Effector memory CD4-positive, alpha-beta T cell (primary cell): ENCODE measurements around the gene XYLT2.

Source experiments
- DNase-seq, 3 donors: peaks; one replicate each; pipeline ENCODE4 v3.0.0-alpha.2; 2020
- H3K27ac ChIP-seq: 2 replicates; pipeline ENCODE4 v1.7.0; 2013; ENCODE audit warnings: mild to moderate bottlenecking, low read length, moderate library complexity; ENCODE audit not compliant: insufficient read depth, poor library complexity, severe bottlenecking
- H3K27me3 ChIP-seq: replicated peaks from 2 replicates; pipeline ENCODE4 v1.7.0; 2013; ENCODE audit warnings: mild to moderate bottlenecking, low read length; ENCODE audit not compliant: insufficient read depth, control insufficient read depth, poor library complexity, severe bottlenecking
- H3K36me3 ChIP-seq: 2 replicates; pipeline ENCODE4 v1.7.0; 2013; ENCODE audit warnings: mild to moderate bottlenecking, low read length, moderate library complexity; ENCODE audit not compliant: control insufficient read depth, insufficient read depth
- H3K4me1 ChIP-seq: 2 replicates; pipeline ENCODE4 v1.7.0; 2013; ENCODE audit warnings: low read length, mild to moderate bottlenecking; ENCODE audit not compliant: control insufficient read depth, insufficient read depth, poor library complexity, severe bottlenecking
- H3K4me3 ChIP-seq: 2 replicates; pipeline ENCODE4 v1.7.0; 2013; ENCODE audit warnings: low read length, low read depth, mild to moderate bottlenecking; ENCODE audit not compliant: insufficient read depth, poor library complexity, severe bottlenecking
- H3K9me3 ChIP-seq: 2 replicates; pipeline ENCODE4 v1.7.0; 2013; ENCODE audit warnings: mild to moderate bottlenecking, low read length, moderate library complexity; ENCODE audit not compliant: control insufficient read depth

XYLT2 gene

GRCh38 chr17:50372758-50373556 is 27.0 kb downstream of the XYLT2 start, which contains the start of the genes EME1 and MRPL27:
Gene EME1, plus strand, starts transcription at chr17:50373229. Its CDS starts 1,980 bp downstream, at chr17:50375209.
Gene MRPL27, minus strand, starts transcription at chr17:50373184. Its CDS starts 14 bp downstream, at chr17:50373170.
- Histone ChIP-seq H3K4me3 (peak within 1 kb of the TSS; percentile 92), H3K27ac (peak within 1 kb of the TSS; percentile 97), H3K4me1 (peaks cover 16% of the 10 kb centered on the region), H3K9me3 (no peaks in the 10 kb centered on the region), H3K36me3 (peaks cover 21% of the 10 kb centered on the region), H3K27me3 (no peaks in the 10 kb centered on the region)
- DNase-seq, result peak; percentile 54 to 81 (median 79)

GRCh38 chr17:50373705-50374104 is 27.8 kb downstream of the XYLT2 start:
- Histone ChIP-seq H3K9me3 (no peaks in the 10 kb centered on the region), H3K27me3 (no peaks in the 10 kb centered on the region), H3K4me1 (peaks cover 16% of the 10 kb centered on the region), H3K36me3 (peaks cover 15% of the 10 kb centered on the region), H3K4me3 (no peak overlapping the region), H3K27ac (no peak overlapping the region)
- no peak for DNase-seq

GRCh38 chr17:50375858-50376538 is 30.1 kb downstream of the XYLT2 start:
- H3K9me3 ChIP-seq, result no peaks in the 10 kb centered on the region
- DNase-seq, result no peak
- no peak overlapping the region for H3K27ac ChIP-seq
- no peaks in the 10 kb centered on the region for H3K27me3 ChIP-seq
- peaks cover 16% of the 10 kb centered on the region for H3K4me1 ChIP-seq
- no peaks in the 10 kb centered on the region for H3K36me3 ChIP-seq
- H3K4me3 ChIP-seq, result no peak overlapping the region

GRCh38 chr17:50379351-50380132 is 33.6 kb downstream of the XYLT2 start:
- DNase-seq, result no peak
- Histone ChIP-seq H3K36me3 (peaks cover 33% of the 10 kb centered on the region), H3K4me3 (no peak overlapping the region), H3K27me3 (no peaks in the 10 kb centered on the region), H3K9me3 (no peaks in the 10 kb centered on the region), H3K4me1 (no peaks in the 10 kb centered on the region), H3K27ac (no peak overlapping the region)

- no peaks in the 10 kb centered on the region for H3K4me1 ChIP-seq
- H3K9me3 ChIP-seq, result no peaks in the 10 kb centered on the region
- no peaks in the 10 kb centered on the region for H3K27me3 ChIP-seq
- no peak overlapping the region for H3K27ac ChIP-seq
- no peak overlapping the region for H3K4me3 ChIP-seq
- no peak for DNase-seq
- peaks cover 43% of the 10 kb centered on the region for H3K36me3 ChIP-seq
Observed at GRCh38 chr17:50380369-50381259, 34.7 kb downstream of the XYLT2 start.

GRCh38 chr17:50381260-50381815 is 35.4 kb downstream of the XYLT2 start:
- no peak for DNase-seq
- H3K9me3 ChIP-seq, result no peaks in the 10 kb centered on the region
- H3K4me3 ChIP-seq, result no peak overlapping the region
- H3K27ac ChIP-seq, result no peak overlapping the region
- no peaks in the 10 kb centered on the region for H3K4me1 ChIP-seq
- H3K27me3 ChIP-seq, result no peaks in the 10 kb centered on the region
- peaks cover 50% of the 10 kb centered on the region for H3K36me3 ChIP-seq

GRCh38 chr17:50381920-50382319 is 36.0 kb downstream of the XYLT2 start:
- Histone ChIP-seq H3K4me1 (no peaks in the 10 kb centered on the region), H3K4me3 (no peak overlapping the region), H3K27me3 (no peaks in the 10 kb centered on the region), H3K9me3 (no peaks in the 10 kb centered on the region), H3K36me3 (peaks cover 55% of the 10 kb centered on the region), H3K27ac (no peak overlapping the region)
- no peak for DNase-seq

GRCh38 chr17:50382931-50383330 is 37.0 kb downstream of the XYLT2 start:
- no peak overlapping the region for H3K4me3 ChIP-seq
- H3K9me3 ChIP-seq, result no peaks in the 10 kb centered on the region
- no peak for DNase-seq
- H3K36me3 ChIP-seq, result peaks cover 65% of the 10 kb centered on the region
- no peaks in the 10 kb centered on the region for H3K27me3 ChIP-seq
- no peaks in the 10 kb centered on the region for H3K4me1 ChIP-seq
- H3K27ac ChIP-seq, result no peak overlapping the region

- Histone ChIP-seq H3K4me1 (no peaks in the 10 kb centered on the region), H3K27ac (no peak overlapping the region)
Observed at GRCh38 chr17:50386510-50386909, 40.6 kb downstream of the XYLT2 start.

More at GRCh38 chr17:50386510-50386909, 40.6 kb downstream of the XYLT2 start:
- Histone ChIP-seq H3K27me3 (no peaks in the 10 kb centered on the region), H3K9me3 (no peaks in the 10 kb centered on the region), H3K36me3 (peaks cover 93% of the 10 kb centered on the region), H3K4me3 (no peak overlapping the region)
- no peak for DNase-seq
